Nephron (organoid): Measurements from ENCODE around the gene SP140L.

Source experiments
- H3K27ac Mint-ChIP-seq, 3 experiments: 2 replicates each; pipeline ENCODE4 v1.8.0; 2020; ENCODE audit warnings: mixed read lengths in 3 of 3, mild to moderate bottlenecking in 2 of 3, moderate library complexity in 1 of 3
- H3K27me3 Mint-ChIP-seq: 2 replicates; pipeline ENCODE4 v1.8.0; 2021; ENCODE audit warnings: low read depth, mild to moderate bottlenecking, moderate library complexity, mixed read lengths
- H3K36me3 Mint-ChIP-seq: 2 replicates; pipeline ENCODE4 v1.8.0; 2020; ENCODE audit warnings: low read depth, mixed read lengths
- H3K4me1 Mint-ChIP-seq: 2 replicates; pipeline ENCODE4 v1.8.0; 2020; ENCODE audit warnings: mixed read lengths
- H3K4me3 Mint-ChIP-seq, 3 experiments: 2 replicates each; pipeline ENCODE4 v1.8.0; 2020; ENCODE audit warnings: mild to moderate bottlenecking in 3 of 3, mixed read lengths in 3 of 3, moderate library complexity in 2 of 3
- H3K9me3 Mint-ChIP-seq: 2 replicates; pipeline ENCODE4 v1.8.0; 2020; ENCODE audit warnings: mixed read lengths
- CTCF ChIP-seq, 3 experiments: fragments of 200-600 bp; sonication (generic); IDR thresholded peaks; one replicate each; pipeline ENCODE4 v1.5.0; 2021; ENCODE audit warnings: antibody characterized with exemption in 3 of 3; ENCODE audit not compliant: unreplicated experiment in 3 of 3

The SP140L gene

GRCh38 chr2:230312638-230313037 is 14.4 kb upstream of the SP140L start:
- no peaks in the 10 kb centered on the region for H3K36me3 Mint-ChIP-seq
- H3K9me3 Mint-ChIP-seq, result no peaks in the 10 kb centered on the region

GRCh38 chr2:230317366-230317765 is 9.6 kb upstream of the SP140L start:
- Mint-ChIP-seq H3K4me1 (no peaks in the 10 kb centered on the region), H3K36me3 (no peaks in the 10 kb centered on the region), H3K9me3 (peaks cover 11% of the 10 kb centered on the region), H3K4me3 (no peak overlapping the region), H3K27ac (no peak overlapping the region), H3K27me3 (peaks cover 6% of the 10 kb centered on the region)
- no peak for TF ChIP-seq CTCF (IDR thresholded peaks at IDR 0.05; ENCODE audit: unreplicated experiment in 3 of 3)

More at GRCh38 chr2:230312638-230313037, 14.4 kb upstream of the SP140L start:
- peaks cover 3% of the 10 kb centered on the region for H3K27me3 Mint-ChIP-seq
- no peaks in the 10 kb centered on the region for H3K4me1 Mint-ChIP-seq
- no peak overlapping the region for H3K4me3 Mint-ChIP-seq
- no peak overlapping the region for H3K27ac Mint-ChIP-seq
- TF ChIP-seq CTCF (IDR thresholded peaks at IDR 0.05; ENCODE audit: unreplicated experiment in 3 of 3), result no peak

- Mint-ChIP-seq H3K36me3 (no peaks in the 10 kb centered on the region), H3K9me3 (peaks cover 17% of the 10 kb centered on the region), H3K27ac (no peak overlapping the region), H3K4me3 (no peak overlapping the region), H3K27me3 (peaks cover 9% of the 10 kb centered on the region), H3K4me1 (no peaks in the 10 kb centered on the region)
- TF ChIP-seq CTCF (IDR thresholded peaks at IDR 0.05; ENCODE audit: unreplicated experiment in 3 of 3), result no peak
These were observed 8.5 kb upstream of the SP140L start for GRCh38 chr2:230318190-230319121.

- Mint-ChIP-seq H3K36me3 (no peaks in the 10 kb centered on the region), H3K9me3 (peaks cover 22% of the 10 kb centered on the region), H3K4me3 (no peak overlapping the region), H3K4me1 (no peaks in the 10 kb centered on the region), H3K27me3 (peaks cover 9% of the 10 kb centered on the region), H3K27ac (no peak overlapping the region)
- no peak for TF ChIP-seq CTCF (IDR thresholded peaks at IDR 0.05; ENCODE audit: unreplicated experiment in 3 of 3)
These were observed 7.7 kb upstream of the SP140L start for GRCh38 chr2:230319211-230319862.

- H3K27ac Mint-ChIP-seq, result no peak overlapping the region
- no peaks in the 10 kb centered on the region for H3K4me1 Mint-ChIP-seq
- no peak for TF ChIP-seq CTCF (IDR thresholded peaks at IDR 0.05; ENCODE audit: unreplicated experiment in 3 of 3)
- H3K27me3 Mint-ChIP-seq, result peaks cover 9% of the 10 kb centered on the region
- H3K36me3 Mint-ChIP-seq, result no peaks in the 10 kb centered on the region
- no peak overlapping the region for H3K4me3 Mint-ChIP-seq
- H3K9me3 Mint-ChIP-seq, result peaks cover 23% of the 10 kb centered on the region
These were observed 6.0 kb upstream of the SP140L start for GRCh38 chr2:230321031-230321430.
